ENCODE data around the gene PSMA7. TPM values are rescaled to one million over a fixed set of nuclear protein-coding genes. Genes with fewer than 3 reads are reported as not detected.

The PSMA7 gene
- total RNA-seq, 1 experiment from 2014 or later = 694 TPM

DNA sequence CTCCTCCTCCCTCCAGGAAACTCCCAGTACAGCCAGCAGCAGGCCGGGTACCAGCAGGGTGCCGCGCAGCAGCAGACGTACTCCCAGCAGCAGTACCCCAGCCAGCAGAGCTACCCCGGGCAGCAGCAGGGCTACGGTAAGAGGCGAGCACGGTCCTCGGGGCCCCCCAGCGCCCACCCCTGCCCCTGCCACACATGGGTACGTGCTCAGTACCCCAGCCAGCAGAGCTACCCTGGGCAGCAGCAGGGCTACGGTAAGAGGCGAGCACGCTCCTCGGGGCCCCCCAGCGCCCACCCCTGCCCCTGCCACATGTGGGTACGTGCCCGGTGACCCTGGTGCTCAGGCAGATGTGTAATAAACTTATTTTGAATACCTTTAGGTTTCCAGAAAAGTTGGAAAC lies 29.5 kb upstream of the PSMA7 start:
- DNase-seq (ENCODE audit: low spot score) = no peak

DNA sequence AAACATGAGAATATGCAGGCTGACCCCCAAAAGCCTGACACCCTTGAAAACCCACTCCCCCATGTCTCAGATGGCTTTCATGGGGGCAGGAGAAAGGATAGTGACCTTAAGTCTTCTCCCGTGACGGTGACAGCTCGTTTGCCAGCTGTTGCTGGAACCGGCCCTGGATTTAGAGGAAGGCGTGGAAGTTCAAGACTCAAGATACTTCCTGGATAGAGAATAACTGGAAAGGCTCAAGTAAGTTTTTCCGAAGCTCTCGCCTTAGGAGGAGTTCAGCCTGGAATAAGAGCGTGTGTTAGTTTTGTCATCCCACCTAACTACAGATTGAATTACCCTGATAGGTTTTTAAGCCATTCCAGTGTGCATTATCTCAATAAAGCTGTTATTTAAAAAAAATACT lies 28.1 kb upstream of the PSMA7 start:
- no peak for DNase-seq (ENCODE audit: low spot score)

DNA sequence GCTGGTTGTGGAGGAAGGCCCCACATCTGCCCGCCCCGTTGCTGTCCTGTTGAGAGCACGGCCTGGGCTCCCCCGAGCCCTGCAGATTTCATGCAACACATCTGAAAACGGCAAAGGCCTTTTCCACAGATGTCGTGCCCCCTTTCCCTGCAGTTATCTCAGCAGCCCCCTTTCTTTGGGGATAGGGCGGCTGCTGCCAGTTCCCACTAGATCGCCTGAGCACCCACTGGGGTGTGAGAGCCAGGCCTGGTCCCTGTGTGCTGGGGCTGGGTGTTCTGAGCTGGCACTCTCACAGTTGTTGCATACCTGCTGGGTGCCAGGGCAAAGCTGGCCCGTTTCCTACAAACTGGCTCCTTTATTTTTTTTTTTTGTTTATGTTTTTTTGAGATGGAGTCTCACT lies 27.3 kb upstream of the PSMA7 start:
- no peak for DNase-seq (ENCODE audit: low spot score)

DNA sequence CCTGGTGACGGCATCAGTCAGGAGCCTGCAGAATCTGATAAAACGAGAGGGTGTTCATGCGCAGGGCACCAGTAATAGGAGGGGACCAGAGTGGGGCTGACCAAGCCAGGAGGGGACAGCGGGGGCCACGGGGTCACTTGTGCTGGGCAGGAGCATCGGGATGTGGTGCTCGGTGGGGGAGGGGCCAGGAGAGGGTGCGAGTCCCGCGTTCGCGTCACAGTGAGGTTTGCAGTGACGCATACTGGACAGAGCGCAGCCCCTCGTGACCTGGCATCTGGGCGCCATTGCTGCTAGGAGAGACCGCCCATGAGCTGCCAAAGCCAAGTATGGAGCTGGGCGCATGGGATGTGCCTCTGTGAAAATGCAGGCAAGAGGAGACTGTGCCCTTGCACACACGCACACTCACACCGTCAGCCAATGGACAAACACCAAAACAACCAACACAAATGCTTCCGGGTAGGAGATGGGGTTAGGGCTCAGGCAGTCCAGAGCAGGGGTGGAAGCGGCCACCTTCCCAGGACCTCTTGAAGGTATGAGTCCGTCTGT lies 25.8 kb upstream of the PSMA7 start:
- DNase-seq (ENCODE audit: low spot score) = no peak

DNA sequence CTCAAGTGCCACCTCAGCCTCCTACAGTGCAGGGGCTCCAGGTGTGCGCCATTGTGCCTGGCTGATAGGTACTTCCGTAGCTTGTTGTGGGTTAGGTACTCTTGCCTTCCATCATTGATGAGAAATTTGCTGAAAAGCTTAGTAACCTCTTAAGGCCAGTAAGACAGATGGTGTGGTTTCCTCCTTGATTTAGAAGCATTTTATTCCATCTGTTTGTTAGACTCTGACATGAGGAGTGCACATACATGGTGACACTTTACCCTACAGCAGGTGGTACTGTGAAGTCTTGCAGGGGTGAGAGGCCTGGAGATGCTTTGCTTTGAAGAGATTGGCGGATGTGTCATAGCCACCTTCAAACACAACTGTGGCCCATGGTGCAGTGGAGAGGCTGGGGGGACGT lies 24.9 kb upstream of the PSMA7 start:
- no peak for DNase-seq (ENCODE audit: low spot score)

DNA sequence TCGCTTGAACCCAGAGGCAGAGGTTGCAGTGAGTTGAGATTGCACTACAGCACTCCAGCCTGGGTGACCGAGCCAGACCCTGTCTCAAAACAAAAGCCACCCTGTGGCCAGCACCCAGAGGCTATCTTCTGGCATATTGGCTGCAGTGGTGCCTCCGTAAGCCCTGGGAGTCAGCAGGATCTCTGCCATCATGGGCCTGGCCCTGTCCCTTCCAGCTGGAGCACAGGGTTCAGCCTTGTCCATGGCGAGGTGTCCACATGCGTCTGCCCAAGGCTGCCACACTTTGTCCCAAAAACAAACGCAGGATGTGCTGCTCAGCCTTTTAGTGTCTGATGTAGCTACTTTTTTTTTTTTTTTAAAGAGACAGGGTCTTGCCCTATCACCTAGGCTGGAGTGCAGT lies 24.3 kb upstream of the PSMA7 start:
- no peak for DNase-seq (ENCODE audit: low spot score)

DNA sequence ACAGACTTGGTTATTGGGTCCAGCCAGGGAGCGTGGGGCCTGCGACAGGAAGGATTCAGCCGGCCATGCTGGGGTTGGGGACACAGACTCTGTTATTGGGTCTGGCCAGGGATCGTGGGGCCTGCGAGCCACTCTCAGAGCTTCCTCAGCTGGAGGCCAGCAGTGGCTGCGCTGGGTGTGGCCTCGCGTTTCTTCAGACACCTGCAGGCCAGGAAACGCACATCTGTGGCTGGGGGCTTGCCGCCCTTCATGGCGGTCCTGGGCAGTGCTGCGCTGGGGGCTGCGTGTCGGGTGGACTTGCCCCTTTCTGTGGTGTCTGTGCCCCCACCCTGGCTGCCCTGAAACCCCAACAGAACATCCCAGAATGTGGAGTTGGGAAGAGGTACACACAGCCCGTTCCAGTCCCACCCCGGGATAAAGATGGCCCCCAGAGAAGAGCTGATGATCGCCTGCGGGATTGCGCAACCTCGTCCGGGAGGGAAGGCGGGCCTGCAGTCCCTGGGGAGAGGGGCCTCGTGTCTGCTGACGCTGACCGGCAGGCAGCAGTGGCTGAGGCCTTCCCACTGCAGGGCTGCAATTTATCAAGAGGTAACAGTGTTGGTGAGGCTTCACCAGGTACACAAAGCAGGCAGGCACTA lies 22.7 kb upstream of the PSMA7 start:
- DNase-seq (ENCODE audit: low spot score) = no peak

DNA sequence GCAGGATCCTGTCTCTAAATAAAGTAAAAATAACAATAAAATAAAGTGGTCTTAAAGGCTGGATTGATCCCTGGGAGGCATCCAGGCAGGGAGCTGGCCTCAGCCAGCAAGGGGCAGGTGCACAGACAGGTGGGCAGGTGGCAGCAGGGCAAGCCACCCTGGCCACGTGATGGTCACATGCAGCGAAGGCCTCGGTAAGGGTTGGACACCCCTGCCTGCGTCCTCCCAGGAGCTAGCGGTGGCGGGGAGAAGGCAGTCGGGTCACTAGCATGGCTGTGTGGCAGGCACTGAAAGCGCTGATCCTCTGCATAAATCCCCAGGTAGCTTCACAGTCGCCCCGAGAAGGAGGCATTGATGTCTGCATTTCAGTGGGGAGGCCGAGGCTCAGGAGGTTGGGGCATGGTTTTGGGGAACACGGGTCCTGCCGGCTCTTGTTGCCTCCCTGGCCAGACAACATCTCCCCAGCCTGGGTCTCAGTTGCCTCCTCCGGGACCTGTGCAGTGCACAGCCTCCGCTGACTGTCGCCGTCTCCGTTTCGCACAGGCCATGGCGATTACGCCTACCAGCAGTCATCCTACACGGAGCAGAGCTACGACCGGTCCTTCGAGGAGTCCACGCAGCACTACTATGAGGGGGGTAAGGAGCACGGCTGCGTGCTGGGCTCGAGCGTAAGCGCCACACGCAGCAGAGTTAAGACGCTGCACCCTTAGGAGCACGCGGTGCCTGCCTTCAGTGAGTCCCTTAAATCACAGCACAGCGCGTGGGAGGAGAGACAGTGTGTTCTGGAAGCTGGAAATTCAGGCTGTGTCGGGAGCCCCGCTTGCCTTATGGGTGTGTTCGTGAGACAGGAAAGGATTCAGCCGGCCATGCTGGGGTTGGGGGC lies 21.9 kb upstream of the PSMA7 start:
- DNase-seq (ENCODE audit: low spot score) = no peak

DNA sequence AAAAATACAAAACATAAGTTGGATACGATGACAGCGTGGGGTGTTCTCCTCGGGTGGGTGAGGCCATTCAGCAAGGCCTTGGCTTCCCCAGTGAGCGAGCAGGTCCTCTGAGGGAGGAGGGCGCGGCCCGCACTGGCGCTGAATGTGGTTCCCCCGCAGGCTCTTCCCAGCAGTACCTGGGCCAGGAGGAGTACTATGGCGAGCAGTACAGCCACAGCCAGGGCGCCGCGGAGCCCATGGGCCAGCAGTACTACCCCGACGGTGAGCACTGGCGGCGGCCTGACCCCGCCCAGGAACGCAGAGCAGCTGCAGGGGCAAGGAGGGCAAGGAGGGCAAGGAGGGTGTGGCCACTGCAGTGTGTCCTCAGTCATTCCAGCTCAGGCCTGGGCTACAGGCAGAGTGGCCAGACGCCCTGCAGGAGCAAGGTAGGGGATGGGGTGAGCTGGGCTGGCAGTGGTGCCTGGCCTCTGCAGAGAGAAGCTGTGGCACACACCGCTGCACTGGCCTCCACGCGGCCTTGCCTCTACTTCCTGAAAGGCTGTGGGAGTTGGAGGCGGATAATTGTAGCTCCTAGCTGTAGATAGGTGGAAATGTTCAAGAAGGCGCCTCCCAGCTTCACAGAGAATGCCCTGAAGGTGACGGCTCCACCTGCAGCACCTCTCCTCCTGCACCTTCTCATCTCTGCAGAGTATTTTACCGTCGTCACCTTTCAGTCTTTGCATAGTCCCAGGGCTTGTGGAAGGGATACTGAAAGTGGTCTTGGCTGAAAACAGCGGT lies 21.0 kb upstream of the PSMA7 start:
- DNase-seq (ENCODE audit: low spot score) = no peak

DNA sequence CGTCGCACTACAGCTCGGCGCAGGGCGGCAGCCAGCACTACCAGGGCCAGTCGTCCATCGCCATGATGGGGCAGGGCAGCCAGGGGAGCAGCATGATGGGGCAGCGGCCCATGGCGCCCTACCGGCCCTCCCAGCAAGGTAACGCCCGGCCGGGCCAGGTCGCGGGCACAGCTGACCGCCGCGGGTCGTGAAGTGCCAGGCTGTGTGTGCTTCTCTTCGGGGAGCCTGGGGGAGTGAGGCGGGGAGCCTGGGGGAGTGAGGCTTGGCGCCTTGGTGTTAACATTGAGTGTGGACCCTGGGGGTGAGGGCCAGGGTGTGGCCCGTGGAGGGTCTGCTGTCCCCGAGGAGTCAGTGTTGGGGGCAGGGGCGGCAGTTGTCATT lies 20.3 kb upstream of the PSMA7 start:
- DNase-seq (ENCODE audit: low spot score) = no peak

DNA sequence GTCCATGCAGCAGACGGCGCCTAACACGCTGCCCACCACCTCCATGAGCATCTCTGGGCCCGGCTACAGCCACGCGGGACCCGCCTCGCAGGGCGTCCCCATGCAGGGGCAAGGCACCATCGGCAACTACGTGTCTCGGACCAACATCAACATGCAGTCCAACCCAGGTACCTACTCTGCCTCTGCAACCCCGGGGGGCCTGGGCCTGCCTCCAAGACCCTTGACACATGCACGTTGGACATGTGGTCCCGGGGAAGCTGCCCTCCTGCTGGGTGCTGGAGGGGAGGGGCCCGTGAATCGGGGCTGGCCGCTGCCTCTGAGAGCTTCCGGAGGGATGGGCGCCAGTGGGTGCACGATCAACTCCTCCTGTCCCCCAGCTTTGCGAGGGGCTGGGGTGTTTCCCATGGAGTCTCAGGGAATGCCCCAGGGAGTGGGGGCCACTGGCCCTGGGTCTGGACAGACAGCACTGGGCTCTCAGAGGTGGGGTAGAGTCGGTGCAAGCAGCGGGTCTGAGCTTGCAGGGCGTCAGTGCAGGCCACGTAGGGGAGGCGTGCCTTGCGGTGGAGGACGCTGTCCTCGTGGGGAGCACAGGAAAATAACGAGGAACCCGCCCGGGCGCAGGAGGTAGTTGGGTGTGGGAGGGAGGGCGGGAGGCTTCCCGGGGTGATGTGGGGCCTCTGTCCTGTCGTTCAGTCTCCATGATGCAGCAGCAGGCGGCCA lies 19.7 kb upstream of the PSMA7 start:
- DNase-seq (ENCODE audit: low spot score) = no peak

DNA sequence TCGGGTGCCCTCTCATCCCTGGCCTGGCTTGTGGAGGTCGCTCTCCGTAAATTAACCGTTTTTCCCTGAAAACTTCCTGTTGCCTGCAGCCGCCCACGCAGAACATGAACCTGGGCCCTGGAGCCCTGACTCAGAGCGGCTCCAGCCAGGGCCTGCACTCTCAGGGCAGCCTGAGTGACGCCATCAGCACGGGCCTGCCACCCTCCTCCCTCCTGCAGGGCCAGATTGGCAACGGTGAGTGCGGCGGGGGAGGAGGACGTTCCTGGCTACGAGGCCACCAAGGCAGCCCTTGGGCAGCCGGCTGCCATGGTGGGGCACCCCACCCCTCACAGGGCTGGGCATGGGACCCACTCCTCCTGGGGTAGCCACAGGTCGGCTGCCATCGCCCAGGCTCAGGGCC lies 18.2 kb upstream of the PSMA7 start:
- no peak for DNase-seq (ENCODE audit: low spot score)

DNA sequence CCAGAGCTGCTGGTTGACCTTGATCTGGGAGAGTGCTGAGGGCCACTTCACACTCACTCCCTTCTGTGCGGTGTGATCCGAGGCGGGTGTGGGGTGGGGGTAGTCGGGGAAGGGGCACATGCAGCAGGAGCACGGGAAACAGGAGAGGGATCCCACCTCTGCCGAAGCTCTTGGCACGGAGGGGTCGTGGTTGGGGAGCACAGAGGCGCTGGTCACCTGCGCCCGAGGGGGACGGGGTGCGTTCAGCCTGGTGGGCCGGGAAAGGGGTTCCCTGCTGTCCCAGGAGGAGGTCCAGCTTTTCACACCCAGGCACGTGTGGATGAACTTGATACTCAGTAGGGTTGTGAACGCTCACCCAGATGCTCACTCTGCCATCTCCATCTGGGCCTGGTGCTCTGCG lies 17.7 kb upstream of the PSMA7 start:
- no peak for DNase-seq (ENCODE audit: low spot score)

DNA sequence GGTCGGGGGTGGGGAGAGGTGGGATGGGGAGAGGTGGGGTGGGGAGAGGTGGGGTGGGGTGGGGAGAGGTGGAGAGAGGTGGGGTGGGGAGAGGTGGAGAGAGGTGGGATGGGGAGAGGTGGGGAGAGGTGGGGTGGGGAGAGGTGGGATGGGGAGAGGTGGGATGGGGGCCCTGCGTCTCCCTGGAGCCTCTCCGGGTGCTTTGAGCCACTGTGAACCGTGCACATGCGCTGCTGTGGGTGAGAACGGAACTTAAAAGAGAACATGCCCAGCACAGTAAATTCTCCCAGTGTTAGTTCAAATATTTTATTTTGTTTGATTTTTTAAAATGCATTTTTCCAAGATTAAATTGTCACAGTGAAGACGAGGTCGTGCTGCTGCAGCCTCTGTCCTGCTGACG lies 17.1 kb upstream of the PSMA7 start:
- no peak for DNase-seq (ENCODE audit: low spot score)

DNA sequence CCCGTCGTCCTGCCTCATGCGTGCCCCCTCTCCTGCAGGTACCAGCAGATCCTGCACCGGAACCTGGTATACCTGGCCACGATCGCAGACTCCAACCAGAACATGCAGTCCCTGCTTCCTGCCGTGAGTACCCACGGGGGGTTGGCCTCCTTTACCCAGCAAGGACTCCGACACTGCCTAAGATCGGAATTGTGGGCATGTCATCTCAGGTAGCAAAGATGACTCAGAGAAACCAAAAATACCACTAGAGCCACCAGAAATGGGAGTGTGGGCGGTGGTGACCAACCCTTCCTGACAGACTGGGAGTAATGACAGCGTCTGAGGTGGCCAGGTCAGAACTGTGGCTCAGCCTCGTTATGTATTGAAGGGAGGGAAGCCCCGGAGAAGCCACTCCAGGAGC lies 16.6 kb upstream of the PSMA7 start:
- peak; percentile 56 for DNase-seq (ENCODE audit: low spot score)

DNA sequence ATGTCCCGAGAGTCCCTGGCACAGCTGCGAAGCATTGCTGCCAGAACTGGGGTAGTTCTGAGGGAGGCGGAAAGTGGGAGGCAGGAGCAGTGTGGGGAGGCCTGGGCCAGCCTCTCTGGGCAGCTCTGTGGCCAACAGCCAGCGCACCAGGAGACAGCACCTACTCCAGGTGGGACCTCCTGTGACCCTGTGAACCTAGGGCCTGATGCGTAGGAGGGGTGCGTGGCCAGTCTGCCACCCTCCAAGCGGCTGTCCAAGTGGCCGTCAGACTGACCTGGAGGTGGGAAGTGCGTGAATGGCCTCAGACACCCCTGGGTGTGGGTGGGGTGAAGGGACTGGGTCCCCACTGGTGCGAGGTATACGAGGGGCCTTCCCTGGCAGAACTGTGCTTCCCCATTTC lies 15.9 kb upstream of the PSMA7 start:
- DNase-seq (ENCODE audit: low spot score) = no peak

DNA sequence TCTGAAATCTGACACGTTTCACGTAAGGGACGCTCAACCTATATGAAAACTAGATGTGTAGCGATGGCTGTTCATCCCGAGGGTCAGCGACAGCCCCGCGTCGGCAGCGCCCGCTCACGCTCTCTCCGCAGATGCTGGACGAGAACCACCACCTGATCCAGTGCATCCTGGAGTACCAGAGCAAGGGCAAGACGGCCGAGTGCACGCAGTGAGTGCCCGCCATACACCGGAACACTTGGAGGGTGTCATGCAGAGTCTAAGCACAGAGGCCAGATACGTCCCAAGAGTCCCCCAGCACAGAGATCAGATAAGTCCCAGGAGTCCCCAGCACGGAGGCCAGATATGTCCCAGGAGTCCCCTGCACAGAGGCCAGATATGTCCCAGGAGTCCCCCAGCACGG lies 15.3 kb upstream of the PSMA7 start:
- DNase-seq (ENCODE audit: low spot score) = no peak

DNA sequence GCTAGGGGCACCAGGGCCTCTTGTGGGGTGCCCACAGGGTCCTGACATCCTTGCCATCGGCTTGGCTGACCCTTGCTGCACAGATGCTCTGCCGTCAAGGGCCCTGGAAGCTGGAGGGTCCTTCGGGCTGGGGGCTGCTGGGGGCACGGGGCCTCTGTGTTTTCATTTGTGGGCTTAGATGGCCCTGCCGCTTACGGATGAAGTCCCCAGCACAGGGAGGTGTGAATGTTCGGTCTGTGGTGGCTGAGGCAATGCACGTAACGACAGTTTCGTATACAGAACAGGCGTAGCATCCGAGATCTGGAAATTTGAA lies 14.8 kb upstream of the PSMA7 start:
- no peak for DNase-seq (ENCODE audit: low spot score)

DNA sequence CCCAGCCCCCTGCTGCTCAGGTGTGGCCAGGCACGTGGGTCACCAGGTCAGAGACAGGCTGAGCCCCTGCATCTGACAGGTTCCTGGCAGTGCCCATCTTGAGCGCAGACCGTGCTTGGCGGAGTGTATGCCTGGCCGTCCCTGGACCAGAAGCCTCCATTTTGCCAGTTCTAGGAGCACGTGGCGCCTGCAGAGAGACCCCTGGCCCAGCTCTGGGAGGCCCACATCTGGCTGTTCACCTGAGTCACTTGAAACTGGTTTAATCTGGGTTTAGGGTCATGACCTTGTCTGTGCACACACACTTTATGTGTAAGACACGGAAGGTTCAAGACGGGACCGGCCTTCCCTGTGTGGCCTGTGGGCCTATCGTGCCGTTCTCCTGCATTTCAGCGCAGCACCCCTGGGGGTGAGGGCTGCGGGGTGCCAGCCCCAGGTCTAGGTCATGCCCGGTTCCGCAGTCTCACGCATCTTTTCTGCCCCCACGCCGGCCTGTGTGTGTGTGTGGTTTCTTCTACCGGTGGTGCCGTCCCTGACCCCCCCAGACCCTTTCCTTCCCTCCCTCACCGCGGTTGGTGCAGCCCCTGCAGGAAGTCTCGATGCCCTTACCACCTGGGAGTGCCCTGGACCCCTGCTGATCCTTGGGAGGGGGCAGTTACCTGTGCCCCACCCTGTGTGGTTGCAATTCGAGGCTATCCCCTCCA lies 14.3 kb upstream of the PSMA7 start:
- DNase-seq (ENCODE audit: low spot score) = no peak

DNA sequence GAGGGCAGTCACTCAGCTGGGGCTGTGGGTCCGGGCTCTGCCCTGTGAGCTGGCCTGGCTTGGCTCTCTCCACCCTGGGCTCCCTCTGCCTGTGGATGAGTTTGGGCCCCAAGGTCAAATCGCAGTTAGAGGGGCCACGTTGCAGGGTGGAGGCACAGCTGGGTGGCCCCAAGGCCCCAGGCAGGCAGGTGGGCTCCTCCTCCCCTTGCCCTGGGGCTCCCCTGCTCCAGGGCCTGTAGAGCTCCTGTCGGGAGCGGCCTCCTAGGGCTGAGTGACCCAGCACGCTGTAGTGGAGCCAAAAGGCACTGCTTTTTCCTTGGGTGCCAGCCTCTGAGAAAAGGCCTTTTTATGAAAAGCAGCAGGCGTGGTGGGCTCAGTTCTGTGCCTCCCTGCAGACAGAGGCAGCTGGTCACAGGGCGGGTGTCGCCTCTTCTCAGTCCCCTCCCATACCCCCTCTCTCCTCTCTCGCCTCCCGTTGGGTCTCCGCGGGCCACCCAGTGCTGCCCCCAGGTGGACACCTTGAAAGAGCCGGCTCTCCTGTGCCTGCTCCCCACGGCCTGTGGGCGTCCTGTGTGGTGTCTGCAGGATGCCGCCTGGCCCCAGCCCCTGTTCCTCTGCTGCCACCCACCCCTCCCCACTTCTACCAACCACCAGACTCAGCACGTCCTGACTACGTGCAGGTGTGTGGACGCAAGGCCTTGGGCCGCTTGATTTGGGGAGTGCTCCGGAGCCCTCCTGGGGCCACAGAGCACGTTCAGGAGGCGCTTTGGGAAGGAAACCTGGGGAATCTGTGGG lies 13.6 kb upstream of the PSMA7 start:
- DNase-seq (ENCODE audit: low spot score) = peak; percentile 38

DNA sequence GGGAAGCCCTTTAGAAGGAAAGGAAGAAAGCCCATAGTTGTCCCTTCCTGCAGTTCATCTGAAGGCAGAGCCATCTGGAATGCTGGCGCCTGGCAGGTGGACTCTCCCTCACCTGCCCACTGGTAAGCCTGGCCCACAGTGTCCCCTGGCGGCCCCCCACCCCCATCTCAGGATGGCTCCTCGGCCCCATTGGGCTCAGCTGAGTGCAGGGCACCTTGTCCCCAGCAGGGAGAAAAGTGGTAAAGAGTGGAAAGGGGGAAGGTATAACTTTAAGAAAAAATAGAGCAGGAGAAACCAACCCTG lies 13.0 kb upstream of the PSMA7 start:
- DNase-seq (ENCODE audit: low spot score) = no peak
